AG08396 (cell line): ENCODE measurements around the gene MYBPC2.
"Not testable (repeated sequence)": the region's sequence is repeated elsewhere in the genome, so short reads cannot be mapped to it uniquely, and the experiment has no call there.

ENCODE experiments used
- DNase-seq: peaks from one replicate; pipeline ENCODE4 v3.0.0; 2012; ENCODE audit warnings: low spot score, mixed read lengths

The MYBPC2 gene

GRCh38 chr19:50428772-50429463, 3.8 kb upstream of the MYBPC2 start:
- DNase-seq: no peak

DNA sequence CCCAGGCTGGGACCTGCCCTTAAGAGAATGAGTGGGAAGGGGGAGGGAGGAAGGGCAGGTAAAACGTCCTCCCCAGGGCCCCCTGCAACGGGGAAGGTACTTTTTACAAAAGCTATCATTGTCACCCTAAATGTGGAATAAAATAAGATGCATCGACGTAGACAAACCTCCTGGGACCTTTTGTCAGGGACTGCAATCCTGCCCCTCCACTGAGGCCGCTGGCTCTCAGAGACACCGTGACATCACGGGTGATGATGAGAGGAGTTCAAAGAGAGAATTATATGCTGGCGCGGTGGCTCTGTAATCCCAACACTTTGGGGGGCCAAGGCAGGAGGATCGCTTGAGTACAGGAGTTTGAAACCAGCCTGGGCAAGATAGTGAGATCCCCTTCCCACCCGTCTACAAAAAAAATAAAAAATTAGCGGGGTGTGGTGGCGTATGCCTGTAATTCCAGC, 1.8 kb upstream of the MYBPC2 start:
- DNase-seq: no peak

- peak; percentile 95 for DNase-seq
These were observed 1.1 kb upstream of the MYBPC2 start for GRCh38 chr19:50431343-50432220.

DNA sequence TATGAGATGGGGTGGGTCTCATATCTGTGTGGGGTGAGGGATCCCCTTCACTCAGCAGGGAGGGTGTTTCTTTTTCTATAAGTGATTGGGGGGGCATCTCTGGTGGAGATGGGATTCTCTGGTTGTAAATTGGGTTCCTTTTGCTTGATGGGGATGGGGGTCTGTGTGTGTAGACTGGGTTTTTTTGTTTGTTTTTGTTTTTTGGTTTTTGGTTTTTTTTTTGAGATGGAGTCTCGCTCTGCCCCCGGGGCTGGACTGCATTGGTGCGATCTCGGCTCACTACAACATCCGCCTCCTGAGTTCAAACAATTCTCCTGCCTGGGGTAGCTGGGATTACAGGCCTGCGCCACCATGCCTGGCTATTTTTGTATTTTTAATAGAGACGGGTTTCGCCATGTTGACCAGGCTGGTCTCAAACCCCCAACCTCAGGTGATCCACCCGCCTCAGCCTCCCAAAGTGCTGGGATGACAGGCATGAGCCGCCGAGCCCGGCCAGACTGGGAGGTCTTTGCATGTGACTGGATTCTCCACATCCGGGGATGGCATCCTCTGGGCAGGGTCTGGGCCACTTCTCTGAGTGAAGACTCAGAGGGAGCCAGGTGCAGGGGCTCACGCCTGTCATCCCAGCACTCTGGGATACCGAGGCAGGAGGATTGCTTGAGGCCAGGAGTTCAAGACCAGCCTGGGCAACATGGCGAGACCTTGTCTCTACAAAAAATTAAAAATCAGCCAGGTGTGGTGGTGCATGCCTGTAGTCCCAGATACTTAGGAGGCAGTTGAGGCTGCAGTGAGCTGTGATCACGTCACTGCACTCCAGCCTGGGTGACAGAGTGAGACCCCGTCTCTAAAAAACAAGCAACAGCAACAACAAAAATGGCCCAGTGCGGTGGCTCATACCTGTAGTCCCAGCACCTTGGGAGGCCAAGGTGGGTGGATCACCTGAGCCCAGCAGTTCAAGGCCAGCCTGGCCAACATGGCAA, 799 bp downstream of the MYBPC2 start:
- DNase-seq: no peak

DNA sequence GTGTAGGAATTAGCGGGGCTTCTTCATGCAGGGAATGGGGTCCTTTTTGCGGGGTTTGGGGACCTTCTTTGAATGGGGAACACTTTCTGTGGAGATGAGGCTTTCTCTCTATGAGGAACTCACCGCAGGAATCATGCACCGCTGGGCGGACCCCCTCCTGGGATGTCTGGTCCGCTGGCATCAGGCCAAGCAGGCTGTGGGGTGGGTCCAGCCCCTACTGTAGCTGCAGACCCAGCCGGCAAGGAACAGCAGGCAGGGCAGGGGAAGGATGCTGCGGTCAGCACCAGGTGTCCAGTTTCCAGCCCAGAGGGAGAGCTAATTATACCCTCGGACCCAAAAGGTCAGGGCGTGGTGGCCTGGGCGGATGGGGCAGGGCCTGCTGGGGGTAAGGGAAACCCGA, 1.8 kb downstream of the MYBPC2 start:
- DNase-seq: no peak

GRCh38 chr19:50435221-50435620, 2.5 kb downstream of the MYBPC2 start:
- no peak for DNase-seq

- no peak for DNase-seq
These were observed 2.9 kb downstream of the MYBPC2 start for GRCh38 chr19:50435627-50436026.

DNA sequence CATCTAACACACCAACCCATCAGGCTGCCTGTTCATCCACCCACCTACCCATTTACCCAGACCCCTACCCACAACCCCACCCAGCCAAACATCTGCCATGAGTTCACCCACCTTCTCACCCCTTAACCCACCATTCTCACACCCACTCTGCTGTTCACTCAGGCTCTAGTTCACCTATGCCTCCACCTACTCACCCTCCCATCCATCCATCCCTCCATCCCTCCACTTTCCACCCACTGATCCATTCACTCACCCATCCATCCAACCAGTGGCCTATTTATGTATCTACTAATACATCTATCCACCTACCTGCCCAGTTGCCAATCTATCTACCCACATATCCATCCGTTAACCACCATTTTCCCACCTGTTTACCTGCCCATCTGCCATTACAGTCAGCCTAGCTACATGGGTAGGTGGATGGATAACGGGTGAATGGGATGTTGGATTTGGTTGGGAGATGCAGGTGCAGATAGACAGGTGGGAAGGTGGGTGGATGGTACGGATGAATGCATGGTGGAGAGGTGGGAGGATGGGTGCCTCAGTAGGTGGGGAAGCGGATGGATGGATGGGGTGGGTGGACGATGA, 5.3 kb downstream of the MYBPC2 start:
- DNase-seq: no peak

- DNase-seq: not testable (repeated sequence)
These were observed 6.4 kb downstream of the MYBPC2 start for GRCh38 chr19:50439130-50439529.

DNA sequence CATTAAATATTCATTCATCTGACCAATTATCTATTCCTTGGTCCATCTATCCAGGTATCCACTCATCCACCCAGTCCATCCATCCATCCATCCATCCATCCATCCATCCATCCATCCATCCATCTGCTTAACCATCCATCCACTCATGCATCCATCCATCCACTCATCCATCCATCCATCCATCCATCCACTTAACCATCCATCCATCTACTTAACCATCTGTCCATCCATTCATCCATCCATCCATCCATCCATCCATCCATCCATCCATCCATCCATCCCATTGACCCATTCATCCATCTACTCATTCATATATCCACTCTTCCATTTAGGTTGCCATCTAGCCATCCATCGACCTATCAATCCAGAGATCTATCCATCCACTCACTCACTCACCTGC, 11.4 kb downstream of the MYBPC2 start:
- DNase-seq: no peak

GRCh38 chr19:50447053-50447452, 14.4 kb downstream of the MYBPC2 start:
- DNase-seq: no peak

DNA sequence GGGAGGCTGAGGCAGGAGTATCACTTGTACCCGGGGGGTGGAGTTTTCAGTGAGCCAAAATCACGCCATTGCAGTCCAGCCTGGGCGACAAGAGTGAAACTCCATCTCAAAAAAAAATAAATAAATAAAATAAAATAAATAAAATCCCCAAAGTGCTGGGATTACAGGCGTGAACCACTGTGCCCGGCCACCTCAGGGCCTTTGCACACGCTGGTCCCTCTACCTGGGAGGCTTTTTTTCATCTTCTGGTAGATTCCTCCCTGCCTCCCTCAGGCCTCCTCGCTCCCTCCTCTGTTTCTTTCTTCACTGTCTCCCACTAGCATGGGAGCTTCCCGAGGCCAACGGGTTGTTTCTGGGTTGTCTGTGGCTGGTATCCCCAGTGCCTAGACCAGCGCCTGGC, 15.1 kb downstream of the MYBPC2 start:
- no peak for DNase-seq

DNA sequence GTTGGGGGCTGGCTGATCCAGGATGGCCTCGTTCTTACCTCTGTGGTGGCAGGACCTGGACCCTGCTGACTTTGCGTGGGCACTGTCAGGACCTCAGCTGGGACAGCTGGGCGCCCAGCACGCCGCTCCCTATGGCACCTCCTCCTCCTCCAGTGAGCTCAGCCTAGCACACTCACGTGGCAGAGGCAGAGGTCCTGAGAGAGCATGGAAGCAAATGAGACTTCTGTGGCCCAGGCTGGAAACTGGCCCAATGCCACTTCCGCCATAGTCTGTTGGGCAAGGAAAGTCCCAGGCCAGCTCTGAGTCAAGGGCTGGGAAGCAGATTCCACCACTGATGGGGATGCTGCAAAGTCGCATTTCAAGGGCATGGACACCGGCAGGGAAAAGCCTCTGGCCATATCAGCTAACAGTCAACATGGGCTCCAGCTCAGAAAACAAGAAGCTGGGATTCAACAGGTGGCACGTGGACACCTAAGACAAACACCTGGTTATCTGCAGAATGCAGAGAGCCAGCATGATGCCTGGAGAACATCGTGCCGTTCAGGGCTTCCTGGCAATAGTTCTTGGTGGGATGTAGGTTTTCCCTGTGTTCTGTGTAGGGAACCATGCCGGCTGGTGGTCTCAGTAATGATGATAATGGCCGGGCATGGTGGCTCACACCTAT, 16.7 kb downstream of the MYBPC2 start:
- no peak for DNase-seq

DNA sequence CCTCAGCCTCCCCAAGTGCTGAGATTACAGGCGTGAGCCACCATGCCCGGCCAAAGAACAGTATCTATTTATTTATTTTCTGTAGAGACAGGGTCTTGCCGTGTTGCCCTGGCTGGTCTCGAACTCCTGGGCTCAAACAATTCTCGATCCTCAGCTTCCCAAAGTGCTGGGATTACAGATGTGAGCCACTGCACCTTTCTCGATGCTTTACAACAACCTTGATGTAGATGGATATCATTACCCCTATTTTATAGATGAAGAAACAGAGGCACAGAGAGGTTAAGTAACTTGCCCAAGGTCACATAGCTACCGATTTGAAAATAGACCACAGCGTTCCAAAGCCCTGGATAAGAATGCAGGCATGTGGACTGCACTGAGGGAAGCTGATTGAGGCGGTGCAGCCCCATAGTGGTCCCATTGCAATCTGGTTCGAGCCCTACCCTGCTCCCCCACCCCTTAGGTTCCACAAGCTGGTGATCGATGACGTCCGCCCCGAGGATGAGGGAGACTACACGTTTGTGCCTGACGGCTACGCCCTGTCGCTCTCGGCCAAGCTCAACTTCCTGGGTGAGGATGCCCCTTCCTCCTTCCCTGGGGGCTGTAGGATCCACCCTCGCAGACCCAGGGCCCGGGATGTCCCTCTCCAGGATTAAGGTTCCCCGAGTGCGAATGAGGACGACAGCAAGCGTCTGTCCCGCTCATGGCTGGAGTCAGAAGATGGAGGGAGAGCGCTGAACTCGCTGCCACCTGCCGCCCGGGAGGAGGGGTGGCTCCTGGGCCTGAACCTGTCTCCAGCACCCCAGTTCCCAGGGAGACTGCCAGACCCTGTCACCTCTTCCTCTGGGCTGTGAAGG, 17.9 kb downstream of the MYBPC2 start:
- DNase-seq: no peak

DNA sequence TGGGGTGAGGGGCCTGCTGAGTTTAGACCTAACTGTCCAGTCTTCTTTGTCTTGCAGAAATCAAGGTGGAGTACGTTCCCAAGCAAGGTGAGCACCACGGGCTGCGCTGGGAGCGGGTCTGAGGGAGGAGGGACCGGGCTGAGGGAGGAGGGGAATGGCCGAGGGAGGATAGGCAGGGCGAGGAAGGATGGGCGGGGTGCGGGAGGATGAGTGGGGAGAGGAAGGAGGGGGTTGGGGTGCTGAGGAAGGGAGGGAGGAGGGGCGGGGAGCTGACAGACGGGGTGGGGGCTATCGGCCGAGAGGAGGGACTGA, 18.5 kb downstream of the MYBPC2 start:
- DNase-seq: no peak

GRCh38 chr19:50453243-50453642, 20.6 kb downstream of the MYBPC2 start:
- no peak for DNase-seq

DNA sequence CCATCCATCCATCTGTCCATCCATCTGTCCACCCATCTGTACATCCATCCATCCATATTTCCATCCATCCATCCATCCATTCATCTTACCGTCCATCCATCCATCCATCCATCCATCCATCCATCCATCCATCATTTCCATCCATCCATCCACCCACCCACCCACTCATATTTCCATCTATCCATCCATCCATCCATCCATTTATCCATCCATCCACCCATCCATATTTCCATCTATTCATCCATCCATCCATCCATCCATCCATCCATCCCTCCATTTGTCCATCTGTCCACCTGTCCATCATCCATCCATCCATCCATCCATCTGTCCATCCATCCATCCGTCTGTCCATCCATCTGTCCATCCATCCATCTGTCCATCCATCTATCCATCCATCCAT, 23.3 kb downstream of the MYBPC2 start:
- DNase-seq: no peak

- DNase-seq: no peak
These were observed 24.6 kb downstream of the MYBPC2 start for GRCh38 chr19:50457300-50457699.

DNA sequence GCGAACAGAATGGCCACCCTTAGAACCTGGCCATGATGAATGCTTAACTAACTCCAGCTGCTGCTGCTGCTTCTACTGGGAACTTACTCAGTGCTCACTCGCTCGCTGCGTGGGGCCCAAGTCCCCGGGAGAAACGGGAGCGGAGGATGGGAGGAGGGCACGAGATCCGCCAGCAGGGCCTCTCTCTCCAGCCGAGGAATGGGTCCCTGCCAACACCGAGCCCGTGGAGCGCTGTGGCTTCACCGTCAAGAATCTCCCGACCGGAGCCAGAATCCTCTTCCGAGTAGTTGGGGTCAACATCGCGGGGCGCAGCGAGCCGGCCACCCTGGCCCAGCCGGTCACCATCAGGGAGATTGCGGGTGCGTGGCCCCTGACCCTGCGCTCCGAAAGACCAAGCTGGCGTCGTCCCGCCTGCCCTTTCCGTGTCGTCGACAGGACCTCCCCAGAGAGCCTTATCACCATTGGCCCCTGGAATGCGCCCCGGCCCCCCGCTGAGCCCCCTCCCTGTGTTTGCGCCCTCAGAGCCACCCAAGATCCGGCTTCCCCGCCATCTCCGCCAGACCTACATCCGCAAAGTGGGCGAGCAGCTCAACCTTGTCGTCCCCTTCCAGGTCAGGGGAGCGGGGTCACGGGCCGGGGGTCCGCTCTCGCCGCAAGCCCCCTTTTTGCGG, 25.8 kb downstream of the MYBPC2 start:
- peak; percentile 48 for DNase-seq

- DNase-seq: no peak
These were observed 26.4 kb downstream of the MYBPC2 start for GRCh38 chr19:50459067-50459456.
